Panc1 (cell line): ENCODE measurements around the gene HAT1. TPM values are rescaled to one million over a fixed set of nuclear protein-coding genes. Genes with fewer than 3 reads are reported as not detected.

Source experiments
- ATAC-seq: fragments of 200-7000 bp; cut with Tn5 transposase; 2 replicates; pipeline ENCODE4 v1.9.1; 2020; ENCODE audit warnings: mild to moderate bottlenecking, moderate library complexity
- BruUV-seq: library from RNA; stranded (reverse); fragments of 400-500 nt; replicated peaks from 2 replicates; lab custom pipeline; 2021; lab: Mats Ljungman, UMichigan
- CTCF ChIA-PET: fragments of 300-600 bp; sonication (Branson Sonifier 250); formaldehyde crosslinking; loops from one replicate; lab custom pipeline; 2022; ENCODE audit warnings: antibody characterized with exemption; lab: Charles Lee
- POLR2A ChIA-PET: fragments of 300-600 bp; sonication (Branson Sonifier 250); formaldehyde crosslinking; loops from one replicate; lab custom pipeline; 2022; ENCODE audit warnings: antibody characterized with exemption; lab: Charles Lee
- DNase-seq: peaks from one replicate; pipeline ENCODE4 v3.0.0-alpha.2; 2010; ENCODE audit warnings: low read depth, low spot score
- H3K27ac ChIP-seq: 2 replicates; pipeline ENCODE4 v1.5.1; 2011; ENCODE audit warnings: mild to moderate bottlenecking, low read length, inconsistent platforms
- H3K27me3 ChIP-seq: fragments of 200-500 bp; sonication (Bioruptor generic); 2 replicates; pipeline ENCODE4 v1.6.0; 2014; ENCODE audit warnings: low read length, inconsistent platforms; ENCODE audit not compliant: control insufficient read depth, insufficient read depth
- H3K36me3 ChIP-seq: fragments of 200-500 bp; sonication (Bioruptor generic); 2 replicates; pipeline ENCODE4 v1.5.1; 2014; ENCODE audit warnings: inconsistent platforms, mild to moderate bottlenecking, low read length, moderate library complexity; ENCODE audit not compliant: control insufficient read depth, insufficient read depth
- H3K4me1 ChIP-seq: 2 replicates; pipeline ENCODE4 v1.5.1; 2011; ENCODE audit warnings: inconsistent platforms, mild to moderate bottlenecking, low read length, moderate library complexity; ENCODE audit not compliant: control insufficient read depth, insufficient read depth
- H3K4me3 ChIP-seq, 2 experiments: 2 replicates each; pipeline ENCODE4 v1.5.1; 2011 to 2012; ENCODE audit warnings: low read depth in 2 of 2, low read length in 2 of 2, mild to moderate bottlenecking in 2 of 2, inconsistent platforms in 1 of 2, moderate library complexity in 1 of 2
- H3K9me3 ChIP-seq: fragments of 200-500 bp; sonication (Bioruptor generic); 2 replicates; pipeline ENCODE4 v1.5.1; 2014; ENCODE audit warnings: low read depth, mild to moderate bottlenecking, inconsistent platforms, low read length, moderate library complexity; ENCODE audit not compliant: control insufficient read depth, insufficient read depth
- POLR2AphosphoS5 ChIP-seq: IDR thresholded peaks from 2 replicates; pipeline ENCODE4 v1.6.1; 2012; ENCODE audit warnings: mild to moderate bottlenecking, low read depth, low read length, moderate library complexity
- SIN3A ChIP-seq: IDR thresholded peaks from 2 replicates; pipeline ENCODE4 v1.6.1; 2012; ENCODE audit warnings: low read depth, mild to moderate bottlenecking, low read length, moderate library complexity, borderline replicate concordance; ENCODE audit not compliant: insufficient read depth
- TCF7L2 ChIP-seq: IDR thresholded peaks from 2 replicates; pipeline ENCODE4 v1.6.1; 2011; ENCODE audit warnings: mild to moderate bottlenecking, low read depth, low read length, inconsistent platforms
- in situ Hi-C: cut with HindIII; loops from 2 replicates; pipeline ENCODE4 v1.10.0; 2016; ENCODE audit warnings: low sequenced_read_pairs, low pct_unique_long_range_greater_than_20kb
- intact Hi-C: fragments of 100-400 bp; cut with micrococcal nuclease; formaldehyde crosslinking; loops from one replicate; pipeline ENCODE4 v1.10.0; 2022; ENCODE audit not compliant: unreplicated experiment
- total RNA-seq: library from RNA; stranded (reverse); gene quantifications from one replicate; pipeline ENCODE4 v1.2.1, GENCODE V29; 2021; ENCODE audit not compliant: unreplicated experiment
- TF ChIP-seq, protein P1 (sequence below), 2 experiments: IDR thresholded peaks; 2 replicates each; pipeline ENCODE4 v1.6.1; 2011 to 2012; ENCODE audit warnings: low read depth in 2 of 2, control low read depth in 1 of 2, low read length in 1 of 2, mild to moderate bottlenecking in 1 of 2, moderate library complexity in 1 of 2; ENCODE audit not compliant: insufficient read depth in 1 of 2
- TF ChIP-seq, protein P2 (sequence below): fragments of 450-650 bp; IDR thresholded peaks from 2 replicates; pipeline ENCODE4 v1.5.1; 2017; ENCODE audit warnings: mild to moderate bottlenecking

Gene HAT1
- total RNA-seq, 1 experiment from 2014 or later, result 74.7 TPM

DNA sequence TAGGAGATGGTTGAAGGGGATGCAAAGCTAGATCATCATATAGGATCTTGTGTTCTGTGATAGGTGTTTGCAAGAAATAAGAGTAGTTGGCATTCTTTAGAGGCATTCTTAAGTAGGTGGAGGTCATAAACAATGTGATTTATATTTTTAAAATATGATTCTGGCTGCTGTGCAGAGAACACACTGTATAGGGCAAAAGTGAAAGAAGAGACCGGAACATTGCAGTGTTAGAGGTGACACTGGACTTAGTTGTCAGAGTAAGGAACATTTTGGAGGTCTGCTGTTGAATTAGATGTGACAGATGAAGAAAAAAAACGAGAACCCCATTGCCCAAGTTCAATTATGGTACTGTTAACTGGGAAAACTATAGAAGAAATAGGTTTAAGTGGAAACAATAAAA is 37.7 kb downstream of the HAT1 start:
- H3K4me3 ChIP-seq, result no peak overlapping the region
- intact Hi-C loops, result no loop called here
- in situ Hi-C loops, result no loop called here
- DNase-seq, result no peak
- POLR2A ChIA-PET, result no interaction called here
- H3K4me1 ChIP-seq, result no peaks in the 10 kb centered on the region; the same call in 1 of the 2 replicates
- H3K27ac ChIP-seq, result no peak overlapping the region
- CTCF ChIA-PET, result no interaction called here
- no TSS peak for BruUV-seq
- H3K9me3 ChIP-seq, result no peaks in the 10 kb centered on the region
- TF ChIP-seq POLR2AphosphoS5 (no peak), SIN3A (no peak), TCF7L2 (no peak)
- TF ChIP-seq, protein P1, sequence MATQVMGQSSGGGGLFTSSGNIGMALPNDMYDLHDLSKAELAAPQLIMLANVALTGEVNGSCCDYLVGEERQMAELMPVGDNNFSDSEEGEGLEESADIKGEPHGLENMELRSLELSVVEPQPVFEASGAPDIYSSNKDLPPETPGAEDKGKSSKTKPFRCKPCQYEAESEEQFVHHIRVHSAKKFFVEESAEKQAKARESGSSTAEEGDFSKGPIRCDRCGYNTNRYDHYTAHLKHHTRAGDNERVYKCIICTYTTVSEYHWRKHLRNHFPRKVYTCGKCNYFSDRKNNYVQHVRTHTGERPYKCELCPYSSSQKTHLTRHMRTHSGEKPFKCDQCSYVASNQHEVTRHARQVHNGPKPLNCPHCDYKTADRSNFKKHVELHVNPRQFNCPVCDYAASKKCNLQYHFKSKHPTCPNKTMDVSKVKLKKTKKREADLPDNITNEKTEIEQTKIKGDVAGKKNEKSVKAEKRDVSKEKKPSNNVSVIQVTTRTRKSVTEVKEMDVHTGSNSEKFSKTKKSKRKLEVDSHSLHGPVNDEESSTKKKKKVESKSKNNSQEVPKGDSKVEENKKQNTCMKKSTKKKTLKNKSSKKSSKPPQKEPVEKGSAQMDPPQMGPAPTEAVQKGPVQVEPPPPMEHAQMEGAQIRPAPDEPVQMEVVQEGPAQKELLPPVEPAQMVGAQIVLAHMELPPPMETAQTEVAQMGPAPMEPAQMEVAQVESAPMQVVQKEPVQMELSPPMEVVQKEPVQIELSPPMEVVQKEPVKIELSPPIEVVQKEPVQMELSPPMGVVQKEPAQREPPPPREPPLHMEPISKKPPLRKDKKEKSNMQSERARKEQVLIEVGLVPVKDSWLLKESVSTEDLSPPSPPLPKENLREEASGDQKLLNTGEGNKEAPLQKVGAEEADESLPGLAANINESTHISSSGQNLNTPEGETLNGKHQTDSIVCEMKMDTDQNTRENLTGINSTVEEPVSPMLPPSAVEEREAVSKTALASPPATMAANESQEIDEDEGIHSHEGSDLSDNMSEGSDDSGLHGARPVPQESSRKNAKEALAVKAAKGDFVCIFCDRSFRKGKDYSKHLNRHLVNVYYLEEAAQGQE (IDR thresholded peaks at IDR 0.05; ENCODE audit: insufficient read depth in 1 of 2, low read depth in 2 of 2, low read length in 1 of 2), result no peak
- TF ChIP-seq, protein P2, sequence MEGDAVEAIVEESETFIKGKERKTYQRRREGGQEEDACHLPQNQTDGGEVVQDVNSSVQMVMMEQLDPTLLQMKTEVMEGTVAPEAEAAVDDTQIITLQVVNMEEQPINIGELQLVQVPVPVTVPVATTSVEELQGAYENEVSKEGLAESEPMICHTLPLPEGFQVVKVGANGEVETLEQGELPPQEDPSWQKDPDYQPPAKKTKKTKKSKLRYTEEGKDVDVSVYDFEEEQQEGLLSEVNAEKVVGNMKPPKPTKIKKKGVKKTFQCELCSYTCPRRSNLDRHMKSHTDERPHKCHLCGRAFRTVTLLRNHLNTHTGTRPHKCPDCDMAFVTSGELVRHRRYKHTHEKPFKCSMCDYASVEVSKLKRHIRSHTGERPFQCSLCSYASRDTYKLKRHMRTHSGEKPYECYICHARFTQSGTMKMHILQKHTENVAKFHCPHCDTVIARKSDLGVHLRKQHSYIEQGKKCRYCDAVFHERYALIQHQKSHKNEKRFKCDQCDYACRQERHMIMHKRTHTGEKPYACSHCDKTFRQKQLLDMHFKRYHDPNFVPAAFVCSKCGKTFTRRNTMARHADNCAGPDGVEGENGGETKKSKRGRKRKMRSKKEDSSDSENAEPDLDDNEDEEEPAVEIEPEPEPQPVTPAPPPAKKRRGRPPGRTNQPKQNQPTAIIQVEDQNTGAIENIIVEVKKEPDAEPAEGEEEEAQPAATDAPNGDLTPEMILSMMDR, result no peak
- ATAC-seq, result no peak
- no peaks in the 10 kb centered on the region; the same call in 1 of the 2 replicates for H3K36me3 ChIP-seq
- H3K27me3 ChIP-seq, result no peaks in the 10 kb centered on the region

DNA sequence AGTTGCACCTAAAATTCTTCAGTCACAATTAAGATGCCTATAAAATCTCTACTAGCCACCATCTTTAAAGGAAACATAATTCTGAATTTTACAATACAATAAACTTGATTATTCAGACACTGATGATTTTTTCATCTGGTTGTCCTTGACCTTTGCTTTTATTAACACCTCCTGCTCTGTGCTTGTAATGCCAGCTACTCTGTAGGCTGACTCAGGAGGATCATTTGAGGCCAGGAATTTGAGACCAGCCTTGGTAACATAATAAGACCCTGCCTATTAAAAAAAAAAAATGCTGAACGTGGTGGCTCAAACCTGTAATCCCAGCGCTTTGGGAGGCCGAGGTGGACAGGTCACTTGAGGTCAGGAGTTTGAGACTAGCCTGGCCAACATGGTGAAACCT is 38.3 kb downstream of the HAT1 start:
- ChIA-PET POLR2A (no interaction called here), CTCF (no interaction called here)
- Histone ChIP-seq H3K27ac (no peak overlapping the region), H3K36me3 (peaks cover 3% of the 10 kb centered on the region), H3K4me3 (no peak overlapping the region), H3K9me3 (no peaks in the 10 kb centered on the region), H3K4me1 (no peaks in the 10 kb centered on the region; the same call in 1 of the 2 replicates), H3K27me3 (no peaks in the 10 kb centered on the region)
- DNase-seq (no peak), ATAC-seq (no peak)
- in situ Hi-C loops (no loop called here), intact Hi-C loops (no loop called here)
- BruUV-seq, result no TSS peak
- no peak for TF ChIP-seq TCF7L2
- no peak for TF ChIP-seq POLR2AphosphoS5
- TF ChIP-seq SIN3A, result no peak
- TF ChIP-seq, protein P1 (IDR thresholded peaks at IDR 0.05; ENCODE audit: insufficient read depth in 1 of 2, low read depth in 2 of 2, low read length in 1 of 2), result no peak
- TF ChIP-seq, protein P2, result no peak
